Mesothelial cell of epicardium (in vitro differentiated cells): ENCODE measurements around the gene HBA2. TPM values are rescaled to one million over a fixed set of nuclear protein-coding genes. Genes with fewer than 3 reads are reported as not detected.

Source experiments
- DNase-seq, 2 experiments: peaks; one replicate each; pipeline ENCODE4 v3.0.0; 2021; ENCODE audit warnings: low spot score in 2 of 2; ENCODE audit not compliant: unreplicated experiment in 2 of 2
- H3K27ac Mint-ChIP-seq: 2 replicates; pipeline ENCODE4 v1.8.0; 2021; ENCODE audit warnings: mixed read lengths
- H3K27me3 Mint-ChIP-seq: 2 replicates; pipeline ENCODE4 v1.8.0; 2021; ENCODE audit warnings: low read depth, mixed read lengths
- H3K36me3 Mint-ChIP-seq: 2 replicates; pipeline ENCODE4 v1.8.0; 2021; ENCODE audit warnings: mixed read lengths
- H3K4me1 Mint-ChIP-seq: 2 replicates; pipeline ENCODE4 v1.8.0; 2021; ENCODE audit warnings: mixed read lengths
- H3K4me3 Mint-ChIP-seq: 2 replicates; pipeline ENCODE4 v1.8.0; 2021; ENCODE audit warnings: mild to moderate bottlenecking, moderate library complexity, mixed read lengths
- H3K9me3 Mint-ChIP-seq: 2 replicates; pipeline ENCODE4 v1.8.0; 2021; ENCODE audit warnings: mixed read lengths
- CTCF ChIP-seq: fragments of 200-600 bp; sonication (generic); IDR thresholded peaks from one replicate; pipeline ENCODE4 v1.5.0; 2021; ENCODE audit warnings: antibody characterized with exemption; ENCODE audit not compliant: unreplicated experiment
- total RNA-seq: library from RNA; stranded (reverse); gene quantifications from 3 replicates; pipeline ENCODE4 v1.2.1, GENCODE V29; 2021

The HBA2 gene
- total RNA-seq, 1 donor from 2014 or later = not detected

DNA sequence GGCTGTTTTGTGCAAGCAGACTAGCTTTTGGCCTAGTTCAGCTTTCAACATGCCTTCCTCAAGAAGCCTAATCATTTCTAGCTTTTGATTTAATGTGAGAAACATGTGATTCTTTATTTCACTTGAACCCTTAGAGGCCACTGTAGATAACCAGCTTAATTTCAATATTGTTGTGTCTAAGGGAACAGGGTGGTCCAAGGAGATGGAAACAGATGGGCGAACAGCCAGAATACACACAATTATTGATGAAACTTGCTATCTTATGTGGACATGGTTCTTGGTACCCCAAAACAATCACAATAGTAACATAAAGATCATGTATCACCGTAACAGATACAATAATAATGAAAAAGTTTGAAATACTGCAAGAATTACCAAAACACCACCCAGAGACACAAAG lies 39.0 kb upstream of the HBA2 start:
- H3K36me3 Mint-ChIP-seq = peaks cover 6% of the 10 kb centered on the region
- no peaks in the 10 kb centered on the region for H3K27me3 Mint-ChIP-seq
- no peak overlapping the region for H3K27ac Mint-ChIP-seq
- peaks cover 11% of the 10 kb centered on the region for H3K4me1 Mint-ChIP-seq
- no peak overlapping the region for H3K4me3 Mint-ChIP-seq
- no peak for DNase-seq
- TF ChIP-seq CTCF = no peak
- H3K9me3 Mint-ChIP-seq = no peaks in the 10 kb centered on the region

DNA sequence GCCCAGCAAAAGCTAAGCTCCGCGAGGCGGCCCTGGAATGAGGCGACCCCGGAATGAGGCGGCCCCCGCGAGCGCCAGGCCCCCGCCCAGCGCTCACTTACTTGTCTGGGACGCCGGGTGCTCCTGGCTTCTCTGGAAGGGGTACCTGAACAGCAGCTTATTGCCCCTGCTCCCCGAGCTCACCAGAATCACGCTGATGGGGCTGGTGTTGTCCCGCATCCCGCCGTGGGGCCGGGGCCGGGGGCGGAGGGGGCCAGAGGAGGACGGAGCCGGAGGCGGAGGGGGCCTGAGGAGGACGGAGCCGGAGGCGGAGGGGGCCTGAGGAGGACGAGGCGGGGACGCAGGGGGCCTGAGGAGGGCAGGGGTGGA lies 34.6 kb upstream of the HBA2 start:
- DNase-seq = peak; percentile 45 to 63
- Mint-ChIP-seq H3K36me3 (peaks cover 4% of the 10 kb centered on the region), H3K9me3 (no peaks in the 10 kb centered on the region), H3K4me1 (peaks cover 12% of the 10 kb centered on the region), H3K4me3 (peak overlapping the region; percentile 74), H3K27me3 (no peaks in the 10 kb centered on the region), H3K27ac (peak overlapping the region; percentile 74)
- no peak for TF ChIP-seq CTCF

- DNase-seq = no peak
- peaks cover 4% of the 10 kb centered on the region for H3K36me3 Mint-ChIP-seq
- no peaks in the 10 kb centered on the region for H3K9me3 Mint-ChIP-seq
- peaks cover 4% of the 10 kb centered on the region for H3K27me3 Mint-ChIP-seq
- no peak overlapping the region for H3K27ac Mint-ChIP-seq
- peaks cover 12% of the 10 kb centered on the region for H3K4me1 Mint-ChIP-seq
- peak overlapping the region; percentile 60 for H3K4me3 Mint-ChIP-seq
- no peak for TF ChIP-seq CTCF
Measured at GRCh38 chr16:140175-140857, 32.4 kb upstream of the HBA2 start.

- Mint-ChIP-seq H3K27ac (no peak overlapping the region), H3K36me3 (no peaks in the 10 kb centered on the region), H3K4me1 (peaks cover 7% of the 10 kb centered on the region), H3K4me3 (no peak overlapping the region), H3K27me3 (peaks cover 4% of the 10 kb centered on the region), H3K9me3 (no peaks in the 10 kb centered on the region)
- no peak for DNase-seq
- TF ChIP-seq CTCF = no peak
Measured at GRCh38 chr16:142405-142967, 30.2 kb upstream of the HBA2 start.

DNA sequence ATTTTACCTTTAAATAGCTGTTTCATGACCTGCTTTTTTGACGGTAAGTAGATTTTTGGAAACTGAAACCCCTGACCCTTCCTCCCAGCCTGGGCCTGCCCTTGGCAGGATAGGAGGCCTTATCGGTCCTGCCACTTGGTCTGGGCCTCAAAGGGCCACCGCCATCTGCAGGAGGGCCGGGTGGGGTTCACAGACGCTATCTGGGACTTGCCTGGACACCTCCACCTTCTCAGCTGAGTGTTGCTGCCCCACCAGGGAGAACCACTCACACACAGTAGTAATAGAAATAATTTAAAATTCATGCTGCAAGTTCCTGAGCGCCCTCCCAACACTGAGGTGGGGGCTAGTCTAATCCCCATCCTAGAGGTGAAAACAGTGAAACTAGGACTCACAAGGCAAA lies 29.6 kb upstream of the HBA2 start:
- Mint-ChIP-seq H3K27ac (no peak overlapping the region), H3K4me1 (peaks cover 5% of the 10 kb centered on the region), H3K4me3 (no peak overlapping the region), H3K36me3 (no peaks in the 10 kb centered on the region), H3K9me3 (no peaks in the 10 kb centered on the region), H3K27me3 (peaks cover 4% of the 10 kb centered on the region)
- no peak for TF ChIP-seq CTCF
- DNase-seq = no peak
